ENCODE measurements around the gene ETNK2.

DNA sequence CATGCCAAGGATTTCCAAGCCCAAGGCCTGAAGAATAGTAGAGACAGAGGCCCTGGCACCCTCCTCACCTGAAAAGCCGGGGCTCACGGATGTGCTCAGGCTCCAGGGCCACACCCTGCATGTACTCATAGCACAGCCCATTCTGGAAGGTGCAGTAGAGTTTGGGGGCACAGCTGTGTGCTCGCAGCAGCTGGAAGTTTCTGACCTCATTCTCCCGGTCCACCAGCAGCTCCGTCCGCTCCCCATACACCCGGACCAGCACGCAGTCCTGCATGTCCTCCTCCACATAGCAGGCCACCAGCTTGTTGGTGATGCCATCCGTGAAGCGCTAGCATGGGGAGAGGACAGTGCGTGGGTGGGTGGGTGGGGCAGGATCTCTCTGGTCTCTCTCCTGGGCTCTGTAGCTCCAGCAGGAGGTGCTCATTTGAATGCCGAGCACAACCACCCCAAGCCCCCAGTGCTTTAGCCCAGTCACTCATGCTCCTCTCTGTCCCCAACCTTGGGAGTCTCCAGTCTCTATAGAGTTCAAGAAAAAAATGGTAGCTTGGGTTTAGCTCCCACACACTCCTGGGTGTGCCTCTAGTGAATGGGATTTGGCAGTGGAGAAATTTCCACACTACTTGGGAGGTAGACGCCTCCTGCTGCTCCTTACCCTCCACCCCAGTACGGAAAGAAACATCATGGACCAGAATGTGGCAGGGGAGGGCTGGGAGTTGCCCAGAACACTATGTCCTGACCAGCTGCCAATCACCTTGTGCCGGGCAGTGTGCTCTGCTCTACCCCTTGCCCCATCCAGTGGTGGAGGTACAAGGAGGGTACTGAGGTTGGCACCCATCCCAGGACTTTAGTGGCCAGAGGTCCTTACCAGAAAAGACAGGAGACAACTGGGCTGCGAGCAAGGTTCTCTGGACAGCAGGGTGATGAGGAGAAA, 1.9 kb downstream of the ETNK2 start:
- TF ChIP-seq CTCF (IDR thresholded peaks at IDR 0.05) (no peak), POLR2A (IDR thresholded peaks at IDR 0.05) (no peak)

All from testis (tissue), 2 donors.